Esophagus muscularis mucosa (tissue), 3 donors: Measurements from ENCODE around the gene LILRA6.
"Not testable (repeated sequence)": the region's sequence is repeated elsewhere in the genome, so short reads cannot be mapped to it uniquely, and the experiment has no call there.

ENCODE experiments used
- CTCF ChIP-seq, 3 experiments: fragments of 200-600 bp in 2 of 3; fragments of 450-650 bp in 1 of 3; sonication (generic) in 2 of 3; IDR thresholded peaks; one replicate each; pipeline ENCODE4 v1.5.1; 2017 to 2019; ENCODE audit warnings: antibody characterized with exemption in 3 of 3, mild to moderate bottlenecking in 2 of 3, moderate library complexity in 1 of 3
- POLR2AphosphoS5 ChIP-seq, 2 donors: sonication (generic); formaldehyde crosslinking; IDR thresholded peaks; one replicate each; pipeline ENCODE4 v1.6.1; 2017; ENCODE audit warnings: antibody characterized with exemption in 2 of 2

DNA sequence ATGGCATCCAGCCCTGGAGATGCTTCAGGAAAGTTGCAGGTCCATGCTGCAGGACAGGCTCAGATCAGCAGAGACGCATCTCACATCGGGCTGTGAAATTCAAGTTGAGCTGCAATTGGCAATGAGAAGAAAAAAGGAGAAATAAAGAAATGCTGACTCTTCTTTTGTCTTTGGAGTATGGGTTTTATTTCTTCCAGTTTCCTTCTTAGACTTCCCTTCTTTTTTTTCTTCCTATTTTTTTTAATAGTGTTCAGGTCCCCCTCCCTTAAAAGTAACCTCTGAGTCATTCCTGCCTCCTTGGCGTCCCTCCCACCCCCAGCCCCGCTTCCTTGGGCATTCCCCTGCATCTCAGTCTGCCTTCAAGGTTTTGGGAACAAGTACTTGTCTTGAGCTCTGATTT lies 29.0 kb upstream of the LILRA6 start:
- TF ChIP-seq CTCF, POLR2AphosphoS5 (IDR thresholded peaks at IDR 0.05): not testable (repeated sequence)
